Skin epidermis (tissue), 12 donors: ENCODE data around the gene CAND1.
A peak's percentile ranks its signal among the peaks of the same experiment; 100 is the strongest.

ENCODE experiments used
- H3K27ac ChIP-seq, 21 experiments: fragments of 200-600 bp; sonication (generic) in 11 of 21; one replicate each; pipeline ENCODE4 v1.5.0; 2020; ENCODE audit warnings: mild to moderate bottlenecking in 3 of 21, inconsistent platforms in 2 of 21, moderate library complexity in 2 of 21
- H3K4me3 ChIP-seq, 7 experiments: fragments of 200-600 bp; sonication (generic) in 2 of 7; one replicate each; pipeline ENCODE4 v1.5.0; 2020; ENCODE audit warnings: inconsistent platforms in 2 of 7, mild to moderate bottlenecking in 2 of 7, moderate library complexity in 1 of 7

Gene CAND1

GRCh38 chr12:67268896-67269632, at the start of gene CAND1:
CAND1 (plus strand) TSS chr12:67269358; CDS start chr12:67269718, 360 bp downstream.
- Histone ChIP-seq H3K4me3 (peak within 1 kb of the TSS; percentile 66 to 93 (median 82)), H3K27ac (peak within 1 kb of the TSS; percentile 91 to 99 (median 98))

- no peak overlapping the region for H3K27ac ChIP-seq
- H3K4me3 ChIP-seq: no peak overlapping the region
These were observed 49.1 kb upstream of the CAND1 start for GRCh38 chr12:67220065-67220464.

GRCh38 chr12:67222302-67222701, 46.9 kb upstream of the CAND1 start:
- no peak overlapping the region for H3K27ac ChIP-seq
- no peak overlapping the region for H3K4me3 ChIP-seq

GRCh38 chr12:67223225-67223624, 45.9 kb upstream of the CAND1 start:
- Histone ChIP-seq H3K27ac (no peak overlapping the region), H3K4me3 (no peak overlapping the region)

- no peak overlapping the region for H3K4me3 ChIP-seq
- H3K27ac ChIP-seq: no peak overlapping the region
These were observed 31.9 kb upstream of the CAND1 start for GRCh38 chr12:67237231-67237630.

- Histone ChIP-seq H3K27ac (no peak overlapping the region), H3K4me3 (no peak overlapping the region)
These were observed 30.1 kb upstream of the CAND1 start for GRCh38 chr12:67239061-67239460.

GRCh38 chr12:67241482-67241881, 27.7 kb upstream of the CAND1 start:
- Histone ChIP-seq H3K4me3 (no peak overlapping the region), H3K27ac (no peak overlapping the region)

- Histone ChIP-seq H3K27ac (no peak overlapping the region), H3K4me3 (no peak overlapping the region)
These were observed 25.9 kb upstream of the CAND1 start for GRCh38 chr12:67243260-67243659.

- Histone ChIP-seq H3K4me3 (no peak overlapping the region), H3K27ac (no peak overlapping the region)
These were observed 23.6 kb upstream of the CAND1 start for GRCh38 chr12:67245571-67245970.

- Histone ChIP-seq H3K27ac (no peak overlapping the region), H3K4me3 (no peak overlapping the region)
These were observed 18.1 kb upstream of the CAND1 start for GRCh38 chr12:67251012-67251411.

GRCh38 chr12:67254372-67255026, 14.7 kb upstream of the CAND1 start:
- Histone ChIP-seq H3K4me3 (no peak overlapping the region), H3K27ac (no peak overlapping the region)

- no peak overlapping the region for H3K4me3 ChIP-seq
- H3K27ac ChIP-seq: no peak overlapping the region
These were observed 12.5 kb upstream of the CAND1 start for GRCh38 chr12:67256649-67257048.

GRCh38 chr12:67263471-67263870, 5.7 kb upstream of the CAND1 start:
- Histone ChIP-seq H3K27ac (no peak overlapping the region), H3K4me3 (no peak overlapping the region)

- peak overlapping the region in 20 of 21 experiments; percentile 91 to 99 (median 98) for H3K27ac ChIP-seq
- peak overlapping the region; percentile 66 to 93 (median 82) for H3K4me3 ChIP-seq
These were observed 743 bp upstream of the CAND1 start for GRCh38 chr12:67268335-67268895.

- Histone ChIP-seq H3K27ac (peak overlapping the region; percentile 91 to 99 (median 98)), H3K4me3 (peak overlapping the region; percentile 66 to 93 (median 82))
These were observed 745 bp downstream of the CAND1 start for GRCh38 chr12:67269633-67270573.

- peak overlapping the region; percentile 66 to 93 (median 82) for H3K4me3 ChIP-seq
- H3K27ac ChIP-seq: peak overlapping the region in 17 of 21 experiments; percentile 93 to 99 (median 98)
These were observed 1.5 kb downstream of the CAND1 start for GRCh38 chr12:67270622-67271021.

- Histone ChIP-seq H3K4me3 (peak overlapping the region in 1 of 7 experiments; percentile 82), H3K27ac (peak overlapping the region in 2 of 21 experiments; percentile 4 to 93)
These were observed 2.8 kb downstream of the CAND1 start for GRCh38 chr12:67271976-67272375.

- Histone ChIP-seq H3K27ac (peak overlapping the region in 1 of 21 experiments; percentile 27), H3K4me3 (no peak overlapping the region)
These were observed 5.0 kb downstream of the CAND1 start for GRCh38 chr12:67274186-67274585.

GRCh38 chr12:67275380-67275913, 6.3 kb downstream of the CAND1 start:
- Histone ChIP-seq H3K4me3 (no peak overlapping the region), H3K27ac (peak overlapping the region in 1 of 21 experiments; percentile 32)
